ENCODE data around the gene LARP4.

DNA sequence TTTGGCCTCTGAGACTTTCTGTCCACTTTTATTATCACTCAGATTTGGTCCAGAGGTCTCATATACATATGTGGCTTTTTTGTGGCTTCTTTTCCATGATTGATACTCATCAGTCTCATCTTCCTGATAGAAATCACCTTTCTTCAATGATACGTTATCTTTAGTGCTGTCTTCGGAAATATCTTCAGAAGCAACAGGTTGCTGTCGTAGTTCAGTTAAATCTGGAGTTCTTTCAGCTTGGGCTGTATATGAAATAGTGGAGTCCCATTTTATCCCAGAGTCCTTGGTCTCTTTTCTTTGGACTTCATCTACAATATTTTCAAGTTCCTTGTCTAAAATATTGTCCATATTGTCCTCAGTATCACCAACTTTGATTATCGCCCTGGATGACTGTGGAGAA, 45.3 kb upstream of the LARP4 start:
- TF ChIP-seq, protein P1, sequence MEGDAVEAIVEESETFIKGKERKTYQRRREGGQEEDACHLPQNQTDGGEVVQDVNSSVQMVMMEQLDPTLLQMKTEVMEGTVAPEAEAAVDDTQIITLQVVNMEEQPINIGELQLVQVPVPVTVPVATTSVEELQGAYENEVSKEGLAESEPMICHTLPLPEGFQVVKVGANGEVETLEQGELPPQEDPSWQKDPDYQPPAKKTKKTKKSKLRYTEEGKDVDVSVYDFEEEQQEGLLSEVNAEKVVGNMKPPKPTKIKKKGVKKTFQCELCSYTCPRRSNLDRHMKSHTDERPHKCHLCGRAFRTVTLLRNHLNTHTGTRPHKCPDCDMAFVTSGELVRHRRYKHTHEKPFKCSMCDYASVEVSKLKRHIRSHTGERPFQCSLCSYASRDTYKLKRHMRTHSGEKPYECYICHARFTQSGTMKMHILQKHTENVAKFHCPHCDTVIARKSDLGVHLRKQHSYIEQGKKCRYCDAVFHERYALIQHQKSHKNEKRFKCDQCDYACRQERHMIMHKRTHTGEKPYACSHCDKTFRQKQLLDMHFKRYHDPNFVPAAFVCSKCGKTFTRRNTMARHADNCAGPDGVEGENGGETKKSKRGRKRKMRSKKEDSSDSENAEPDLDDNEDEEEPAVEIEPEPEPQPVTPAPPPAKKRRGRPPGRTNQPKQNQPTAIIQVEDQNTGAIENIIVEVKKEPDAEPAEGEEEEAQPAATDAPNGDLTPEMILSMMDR (IDR thresholded peaks at IDR 0.05; ENCODE audit: borderline replicate concordance, extremely low read depth, low read length, poor library complexity, severe bottlenecking): no peak
- TF ChIP-seq EZH2 (IDR thresholded peaks at IDR 0.05; ENCODE audit: borderline replicate concordance, low read depth, low read length, severe bottlenecking): no peak

Measured in DND-41 (cell line).